GM18867 (cell line): ENCODE data around the gene NGEF.

Source experiments
- ATAC-seq: cut with Tn5 transposase; IDR thresholded peaks from one replicate; pipeline ENCODE4 v1.9.1; 2021; ENCODE audit warnings: mild to moderate bottlenecking, moderate library complexity; ENCODE audit not compliant: unreplicated experiment

NGEF gene

DNA sequence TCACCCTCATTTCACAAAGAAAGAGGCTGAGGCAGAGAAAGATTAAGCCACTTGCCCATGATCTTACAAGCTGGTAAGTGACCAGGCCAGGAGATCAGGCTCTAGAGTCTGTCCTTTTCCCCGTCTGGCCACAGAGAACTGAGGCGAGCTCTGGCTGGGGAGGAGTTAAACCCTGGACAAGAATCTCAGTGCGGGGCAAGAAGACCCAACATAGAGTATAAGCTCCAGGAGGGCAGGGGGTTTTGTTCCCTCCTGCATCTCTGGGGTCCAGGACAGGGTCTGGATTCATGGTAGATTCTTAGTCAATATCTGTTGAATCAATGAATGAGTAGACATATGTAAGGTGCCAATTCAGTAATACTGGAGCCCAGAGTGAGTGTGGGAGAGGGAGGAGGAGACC is 34.1 kb upstream of the NGEF start:
- no peak for ATAC-seq

DNA sequence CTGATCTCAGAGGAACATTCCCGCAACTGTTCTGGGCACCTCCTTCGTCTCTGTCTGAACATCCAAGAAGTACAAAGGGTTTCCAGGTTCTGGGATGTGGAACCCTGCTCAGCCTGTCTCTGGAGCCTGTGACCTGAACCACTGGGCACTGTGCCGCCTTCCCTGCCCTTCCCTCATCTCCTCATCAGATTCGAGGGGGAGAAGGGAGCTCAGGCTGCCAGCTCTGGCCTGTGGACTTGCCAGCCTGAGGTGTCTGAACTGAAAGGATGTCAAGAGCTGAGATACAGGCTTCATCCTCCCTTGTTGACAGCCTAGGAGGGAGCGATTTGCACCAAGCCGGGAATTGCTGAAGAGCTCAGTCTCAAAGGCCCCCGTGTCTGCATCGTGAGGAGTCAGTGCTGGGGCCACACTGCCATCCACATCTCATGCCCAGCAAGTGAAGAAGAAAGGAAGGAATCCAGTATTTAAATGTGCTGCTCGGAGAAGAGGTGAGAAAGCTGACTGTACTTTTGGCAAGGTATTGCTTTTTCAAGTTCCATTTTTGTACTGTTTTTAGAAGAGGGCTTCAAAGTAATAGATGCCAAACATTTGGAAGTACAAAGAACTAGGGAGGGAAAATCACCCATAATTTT is 32.0 kb upstream of the NGEF start:
- ATAC-seq: no peak

DNA sequence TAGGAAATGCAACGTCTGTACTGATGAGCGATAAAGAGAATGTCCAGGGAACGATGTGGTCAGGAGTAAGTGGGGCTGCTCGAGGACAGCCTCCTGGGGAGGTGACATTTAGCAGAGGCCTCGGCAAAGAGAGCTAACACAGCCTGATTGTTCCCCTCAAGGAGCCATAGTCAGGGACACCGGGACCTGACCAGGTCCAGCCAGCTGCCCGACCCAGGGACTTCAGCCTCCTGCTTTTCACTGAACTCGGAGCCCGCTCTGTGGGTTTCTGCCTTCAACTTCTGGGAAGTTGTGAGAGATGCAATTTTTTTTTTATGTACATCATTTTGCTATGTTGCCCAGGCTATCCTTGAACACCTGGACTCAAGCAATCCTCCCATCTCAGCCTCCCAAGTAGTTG is 29.5 kb upstream of the NGEF start:
- no peak for ATAC-seq

DNA sequence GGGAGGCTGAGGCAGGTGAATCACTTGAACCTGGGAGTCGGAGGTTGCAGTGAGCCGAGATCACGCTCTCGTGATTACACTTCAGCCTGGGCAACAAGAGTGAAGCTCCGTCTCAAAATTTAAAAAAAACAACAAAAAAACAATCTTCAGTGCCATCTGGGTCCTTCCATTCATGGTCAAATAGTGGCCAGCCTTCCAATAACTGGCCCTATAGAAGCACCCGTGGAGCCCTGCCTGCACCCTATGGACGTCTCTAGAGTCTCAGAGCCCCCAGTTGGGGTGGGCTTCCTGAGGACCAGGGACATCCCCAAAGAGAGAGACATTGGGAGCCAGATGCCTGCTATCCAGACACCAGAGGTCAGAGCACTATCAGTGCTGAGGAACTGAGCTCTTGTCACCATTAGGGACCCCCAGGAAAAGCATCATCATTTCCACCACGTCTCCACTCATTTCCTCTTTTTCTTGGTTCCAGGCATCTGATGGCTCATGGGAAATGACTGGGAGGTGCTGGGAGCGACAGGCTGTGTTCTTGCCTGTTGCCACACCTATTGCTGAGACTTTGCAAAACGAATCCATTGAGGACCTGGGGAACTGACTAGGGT is 28.8 kb upstream of the NGEF start:
- ATAC-seq: no peak

DNA sequence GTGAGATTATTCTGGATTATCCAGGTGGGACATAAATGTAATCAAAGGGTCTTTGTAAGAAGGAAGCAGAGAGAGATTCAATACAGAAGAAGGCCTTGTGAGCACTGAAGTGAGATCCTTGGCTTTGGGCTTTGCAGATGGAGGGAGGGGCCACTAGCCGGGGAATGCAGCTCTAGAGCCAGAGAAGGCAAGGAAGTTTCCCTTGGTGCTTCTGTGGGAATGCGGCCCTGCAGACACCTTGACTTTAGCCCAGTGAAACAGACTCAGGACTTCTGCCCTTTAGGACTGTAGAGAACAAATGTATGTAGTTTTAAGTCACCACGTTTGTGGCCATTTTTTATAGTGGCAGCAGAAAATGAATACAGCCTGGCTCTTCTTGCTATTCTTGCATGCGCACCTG is 27.5 kb upstream of the NGEF start:
- ATAC-seq: no peak

DNA sequence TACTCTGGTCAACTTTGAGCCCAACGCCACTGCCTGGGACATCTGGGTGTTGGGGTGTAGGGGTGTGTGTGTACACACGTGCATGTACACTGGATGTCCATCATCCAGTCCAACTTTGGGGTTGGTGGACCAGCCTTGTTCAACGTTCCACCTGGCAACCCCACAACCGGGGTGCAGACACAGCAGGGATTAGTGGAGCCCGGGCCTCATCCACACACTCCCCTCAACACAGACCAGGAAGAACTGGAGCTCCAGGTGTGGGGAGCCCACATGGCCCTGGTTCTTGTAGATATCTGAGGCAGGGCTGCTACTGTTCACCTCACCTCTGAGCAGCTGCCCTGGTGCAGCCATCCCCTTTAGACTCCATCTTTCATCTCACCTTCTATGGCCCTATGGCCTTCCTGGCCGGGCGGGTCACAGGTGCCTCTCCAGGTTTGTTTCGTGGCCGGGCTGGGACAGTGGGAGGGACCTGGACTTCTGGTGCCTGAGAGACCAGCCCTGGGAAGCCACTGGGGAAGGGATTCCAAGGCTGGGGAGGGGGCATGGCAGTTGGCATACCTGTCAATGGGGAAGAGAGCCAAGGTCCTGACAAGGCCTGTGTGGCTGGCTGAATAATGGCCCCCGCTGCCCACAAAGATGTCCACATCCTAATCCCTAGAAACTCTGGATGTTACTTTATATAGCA is 26.9 kb upstream of the NGEF start:
- ATAC-seq: no peak

DNA sequence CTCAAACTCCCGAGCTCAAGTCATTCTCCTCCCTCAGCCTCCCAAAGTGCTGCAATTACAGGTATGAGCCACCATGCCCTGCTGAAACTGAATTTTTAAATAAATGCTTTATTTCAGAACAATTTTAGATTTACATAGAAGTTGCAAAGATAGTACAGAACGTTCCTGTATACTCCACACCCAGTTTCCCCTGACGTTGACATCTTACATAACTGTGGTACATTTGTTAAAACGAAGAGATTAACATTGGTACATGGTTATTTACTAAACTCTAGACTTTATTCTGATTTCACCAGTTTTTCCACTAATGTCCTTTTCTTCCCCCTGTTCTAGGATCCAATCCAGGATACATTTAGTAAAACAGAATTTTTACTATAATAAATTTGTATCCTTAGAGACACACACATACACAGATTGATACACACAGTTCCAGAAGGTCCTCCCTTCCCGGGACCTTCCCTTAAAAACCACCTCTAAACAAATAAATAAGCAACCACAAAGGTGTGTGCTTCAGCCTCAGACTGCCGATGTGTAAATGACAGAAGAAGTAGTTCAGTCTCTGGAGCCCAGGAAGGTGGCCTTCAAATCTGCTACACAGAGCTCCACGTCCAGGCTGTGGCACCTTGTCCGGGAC is 26.3 kb upstream of the NGEF start:
- ATAC-seq: no peak

DNA sequence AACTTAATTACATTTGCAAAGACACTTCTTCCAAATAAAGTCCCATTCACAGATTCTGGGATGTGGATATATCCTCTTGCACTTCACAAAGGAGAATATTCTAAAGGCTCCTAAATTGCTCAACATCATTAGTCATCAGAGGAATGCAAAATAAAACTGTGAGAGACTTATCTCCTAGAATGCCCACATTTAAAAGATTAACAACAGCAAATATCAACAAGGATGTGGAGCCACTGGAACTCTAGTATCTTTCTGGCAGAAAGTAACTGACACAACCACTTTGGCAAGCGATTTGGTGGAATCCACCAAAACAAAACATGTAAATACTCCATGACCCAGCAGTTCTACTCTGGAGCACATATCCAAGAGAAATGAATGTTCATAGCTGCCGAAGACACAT is 24.0 kb upstream of the NGEF start:
- no peak for ATAC-seq

DNA sequence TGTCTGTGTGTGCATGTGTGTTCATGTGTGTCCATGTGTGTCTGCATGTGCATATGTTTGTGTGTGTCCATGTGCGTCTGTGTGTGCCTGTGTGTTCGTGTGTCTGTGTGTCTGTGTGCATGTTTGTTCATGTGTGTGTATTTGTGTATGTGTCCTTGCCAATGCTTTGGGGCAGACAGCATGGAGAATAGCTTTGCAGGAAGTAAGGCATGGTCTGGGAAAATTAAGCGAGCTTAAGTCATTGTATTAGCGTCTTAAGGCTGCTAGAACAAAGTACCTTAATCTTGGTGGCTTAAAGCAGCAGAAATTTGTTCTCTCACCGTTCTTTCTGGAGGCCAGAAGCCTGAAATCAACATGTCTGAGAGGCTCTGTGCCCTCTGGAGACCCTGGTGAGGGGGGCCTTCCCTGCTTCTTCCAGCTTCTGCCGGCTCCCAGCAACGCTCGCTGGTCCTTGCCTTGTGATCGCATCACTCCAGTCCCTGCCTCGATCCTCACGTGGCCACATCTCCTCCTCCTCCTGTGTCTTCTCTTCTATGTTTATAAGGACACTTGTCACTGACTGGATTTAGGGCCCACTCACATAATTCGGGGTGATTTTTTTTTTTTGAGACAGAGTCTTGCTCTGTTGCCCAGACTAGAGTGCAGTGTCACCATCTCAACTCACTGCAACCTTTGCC is 23.2 kb upstream of the NGEF start:
- ATAC-seq: no peak

DNA sequence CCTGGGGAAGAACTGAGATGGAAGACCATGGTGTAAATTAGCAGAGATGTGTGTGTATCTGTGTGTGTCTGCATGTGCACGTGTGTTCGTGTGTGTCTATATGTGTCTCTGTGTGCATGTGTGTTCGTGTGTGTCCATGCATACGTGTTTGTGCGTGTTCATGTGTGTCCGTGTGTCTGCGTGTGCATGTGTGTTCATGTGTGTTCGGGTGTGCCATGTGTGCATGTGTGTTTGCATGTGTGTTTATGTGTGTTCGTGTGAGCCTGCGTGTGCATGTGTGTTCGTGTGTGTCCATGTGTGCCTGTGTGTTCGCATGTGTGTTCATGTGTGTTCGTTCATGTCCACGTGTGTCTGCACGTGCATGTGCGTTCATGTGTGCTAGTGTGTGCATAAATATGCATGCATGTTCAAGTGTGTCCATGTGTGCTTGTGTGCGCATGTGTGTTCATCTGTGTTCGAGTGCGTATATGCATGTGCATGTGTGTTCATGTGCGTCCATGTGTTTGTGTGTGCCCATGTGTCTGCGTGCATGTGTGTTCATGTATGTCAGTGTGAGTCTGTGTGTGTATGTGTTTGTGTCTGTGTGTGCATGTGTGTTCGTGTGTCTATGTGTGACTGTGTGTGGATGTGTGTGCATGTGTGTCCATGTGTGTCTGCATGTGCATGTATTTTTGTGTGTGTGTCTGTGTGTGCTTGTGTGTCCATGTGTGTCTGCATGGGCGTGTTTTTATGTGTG is 22.5 kb upstream of the NGEF start:
- ATAC-seq: no peak

DNA sequence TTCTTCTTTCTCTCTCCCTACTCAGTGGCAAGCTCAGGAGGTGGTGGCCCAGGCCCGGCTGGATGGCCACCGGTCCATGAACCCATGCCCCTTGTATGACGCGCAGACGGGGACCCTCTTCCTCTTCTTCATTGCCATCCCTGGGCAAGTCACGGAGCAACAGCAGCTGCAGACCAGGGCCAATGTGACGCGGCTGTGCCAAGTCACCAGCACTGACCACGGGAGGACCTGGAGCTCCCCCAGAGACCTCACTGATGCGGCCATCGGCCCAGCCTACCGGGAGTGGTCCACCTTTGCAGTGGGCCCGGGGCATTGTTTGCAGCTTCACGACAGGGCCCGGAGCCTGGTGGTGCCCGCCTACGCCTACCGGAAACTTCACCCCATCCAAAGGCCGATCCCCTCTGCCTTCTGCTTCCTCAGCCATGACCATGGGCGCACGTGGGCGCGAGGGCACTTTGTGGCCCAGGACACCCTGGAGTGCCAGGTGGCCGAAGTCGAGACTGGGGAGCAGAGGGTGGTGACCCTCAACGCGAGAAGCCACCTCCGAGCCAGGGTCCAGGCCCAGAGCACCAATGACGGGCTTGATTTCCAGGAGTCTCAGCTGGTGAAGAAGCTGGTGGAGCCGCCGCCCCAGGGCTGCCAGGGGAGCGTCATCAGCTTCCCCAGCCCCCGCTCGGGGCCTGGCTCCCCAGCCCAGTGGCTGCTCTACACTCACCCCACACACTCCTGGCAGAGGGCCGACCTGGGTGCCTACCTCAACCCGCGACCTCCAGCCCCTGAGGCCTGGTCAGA is 21.2 kb upstream of the NGEF start:
- ATAC-seq: no peak

DNA sequence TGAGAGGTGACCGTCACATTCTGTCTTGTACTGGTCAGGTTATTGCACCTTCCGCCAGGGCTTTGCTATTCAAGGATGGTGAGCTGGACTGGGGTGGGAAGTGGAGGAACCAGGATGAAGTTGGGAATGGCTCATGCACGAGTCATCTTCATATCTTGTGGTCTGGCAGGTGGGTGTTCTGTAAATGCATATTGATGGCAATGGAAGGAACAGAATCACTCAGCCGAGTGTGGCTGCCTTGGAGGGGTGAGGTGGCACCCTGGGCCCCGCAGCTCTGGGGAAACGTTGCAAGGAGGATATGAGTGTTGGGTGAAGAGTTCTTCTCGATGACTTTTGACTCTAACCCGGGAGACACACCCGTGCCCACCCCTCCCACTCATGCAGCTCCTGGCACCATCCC is 20.6 kb upstream of the NGEF start:
- no peak for ATAC-seq

DNA sequence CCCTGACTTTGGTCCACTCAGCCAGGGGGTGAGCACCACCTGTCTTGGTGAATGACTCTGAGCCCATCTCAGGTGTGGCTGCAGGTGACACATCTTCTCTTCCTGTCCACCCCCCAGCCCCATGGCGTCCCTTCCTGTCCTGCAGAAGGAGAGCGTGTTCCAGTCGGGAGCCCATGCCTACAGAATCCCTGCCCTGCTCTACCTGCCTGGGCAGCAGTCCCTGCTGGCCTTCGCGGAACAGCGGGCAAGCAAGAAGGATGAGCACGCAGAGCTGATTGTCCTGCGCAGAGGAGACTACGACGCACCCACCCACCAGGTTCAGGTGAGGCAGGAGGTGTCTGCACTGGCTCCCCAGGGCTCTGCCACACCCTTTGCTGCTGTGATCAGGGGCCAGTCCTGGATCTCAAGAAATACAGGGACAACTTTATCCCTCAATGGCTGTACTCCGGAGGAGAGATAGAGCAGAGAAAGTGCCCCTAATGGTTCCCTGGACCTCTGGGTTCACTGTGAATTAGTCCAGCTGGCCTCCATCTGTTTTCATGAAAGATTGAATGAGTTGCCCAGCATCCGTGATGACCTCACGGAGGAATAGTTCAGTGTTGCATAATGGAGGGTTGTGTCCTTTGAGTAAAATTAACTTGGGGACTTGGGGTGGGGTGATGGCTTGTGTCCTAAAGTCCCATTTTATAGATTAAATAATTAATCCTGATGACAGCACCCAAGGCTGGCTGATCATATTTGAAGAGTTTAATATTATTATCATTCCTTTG is 19.7 kb upstream of the NGEF start, which contains the start of gene NEU2:
Gene NEU2, plus strand, starts transcription at position 122 of the 770 bp plus-strand sequence. Its CDS starts 0 bp downstream, at position 122.
- no peak for ATAC-seq

DNA sequence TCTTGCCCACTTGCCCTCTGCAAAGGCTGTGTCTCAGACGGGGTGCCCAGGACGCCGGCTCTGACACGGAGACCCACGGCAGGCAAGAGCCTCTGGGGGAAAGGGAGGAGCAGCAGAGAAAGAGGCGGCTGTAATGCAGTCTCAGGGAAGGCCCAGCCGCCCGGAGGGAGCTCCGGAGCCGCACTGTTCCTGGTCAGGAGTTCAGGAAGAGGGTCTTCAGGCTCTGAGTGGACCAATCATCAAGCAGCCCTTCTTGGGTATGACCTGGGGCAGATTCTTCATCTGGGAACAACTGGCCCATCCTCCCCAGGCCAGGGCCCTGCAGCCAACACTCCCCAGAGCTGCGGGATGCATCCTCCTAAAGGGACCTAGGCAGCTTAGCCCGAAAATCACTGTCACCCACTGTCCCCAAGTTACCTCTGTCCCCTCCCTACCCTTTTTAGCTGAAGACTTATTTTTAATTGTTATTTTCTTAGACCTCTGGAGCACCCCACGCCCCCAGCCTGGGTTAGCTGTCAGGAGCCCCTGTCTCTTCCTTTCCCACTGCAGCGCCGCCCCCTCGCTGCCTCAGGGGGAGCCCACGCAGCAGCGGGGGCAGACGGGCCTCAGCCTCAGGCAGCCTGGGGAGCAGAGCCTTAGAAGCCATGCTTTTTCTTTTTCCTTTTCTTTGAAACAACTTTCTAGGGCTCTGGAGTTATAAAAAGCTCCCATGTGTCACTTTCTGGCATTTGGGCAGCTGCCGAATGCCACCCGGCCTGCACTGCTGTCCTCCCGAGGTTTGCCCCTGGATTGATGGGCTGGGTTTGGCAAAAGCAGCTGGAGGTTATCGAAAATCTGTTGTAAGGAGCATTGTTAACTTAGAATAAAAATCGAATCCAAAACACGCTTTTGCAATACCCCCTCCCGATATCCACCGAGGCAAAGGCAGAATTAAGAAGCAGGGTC is 18.8 kb upstream of the NGEF start:
- no peak for ATAC-seq

DNA sequence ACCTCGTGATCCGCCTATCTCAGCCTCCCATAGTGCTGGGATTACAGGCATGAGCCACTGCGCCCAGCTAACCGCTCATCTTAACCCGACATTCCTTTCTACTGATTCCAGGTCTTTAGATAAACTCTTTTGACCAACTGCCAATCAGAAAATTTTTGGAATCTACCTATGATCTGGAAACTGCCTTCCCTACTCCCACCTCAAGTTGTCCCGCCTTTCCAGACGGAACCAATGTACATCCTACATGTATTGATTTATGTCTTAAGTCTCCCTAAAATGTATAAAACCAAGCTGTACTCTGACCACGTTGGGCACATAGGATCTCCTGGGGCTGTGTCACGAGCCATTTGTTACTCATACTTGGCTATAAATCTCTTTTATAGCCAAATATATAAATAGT is 16.3 kb upstream of the NGEF start:
- no peak for ATAC-seq

DNA sequence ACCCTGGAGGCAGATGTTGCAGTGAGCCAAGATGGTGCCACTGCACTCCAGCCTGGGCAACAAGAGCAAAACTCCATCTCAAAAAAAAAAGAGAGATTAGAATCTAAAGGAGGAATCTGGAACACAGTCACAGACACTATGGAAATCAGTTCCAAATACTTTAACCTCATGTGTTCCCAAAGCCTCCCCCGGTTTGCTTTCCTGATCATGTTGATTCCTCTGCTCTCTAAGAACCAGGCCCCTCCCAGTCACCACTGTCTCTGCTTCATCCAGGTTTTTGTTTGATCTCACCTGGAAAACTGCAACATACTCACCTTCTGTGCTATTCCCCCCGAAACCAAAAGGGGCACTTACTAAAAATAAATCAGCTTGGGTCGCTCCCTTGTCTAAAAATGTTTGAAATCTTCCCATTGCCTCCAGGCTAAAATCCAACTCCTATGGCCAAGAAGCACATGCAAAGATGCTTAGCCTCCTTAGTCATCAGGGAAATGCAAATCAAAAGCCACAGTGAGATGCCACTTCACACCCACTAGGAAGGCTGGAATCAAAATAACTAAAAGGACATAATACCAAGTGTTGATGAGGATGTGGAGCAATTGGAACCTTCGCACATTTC is 13.2 kb upstream of the NGEF start:
- no peak for ATAC-seq

DNA sequence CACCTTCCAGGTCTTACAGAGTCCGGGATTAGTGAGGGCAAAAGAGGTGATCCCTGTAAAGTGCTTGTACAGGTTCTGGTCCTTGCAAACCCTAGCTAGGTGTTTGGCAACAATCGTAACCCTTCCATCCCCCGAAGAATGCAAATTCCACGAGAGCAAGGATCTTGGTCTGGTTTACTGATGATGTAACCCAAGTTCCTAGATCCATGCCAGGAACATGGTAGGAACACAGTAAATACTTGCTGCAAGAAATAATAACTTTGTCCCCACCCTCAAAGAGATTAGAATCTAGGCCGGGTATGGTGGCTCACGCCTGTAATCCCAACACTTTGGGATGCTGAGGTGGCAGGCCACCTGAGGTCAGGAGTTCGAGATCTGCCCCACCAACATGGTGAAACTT is 12.7 kb upstream of the NGEF start:
- ATAC-seq: no peak
